ENCODE data around the gene DUOX2. TPM values are rescaled to one million over a fixed set of nuclear protein-coding genes. Genes with fewer than 3 reads are reported as not detected.

DUOX2 gene
- total RNA-seq, 4 donors from 2014 or later = 0.68 to 23.8 (median 1.9) TPM

DNA sequence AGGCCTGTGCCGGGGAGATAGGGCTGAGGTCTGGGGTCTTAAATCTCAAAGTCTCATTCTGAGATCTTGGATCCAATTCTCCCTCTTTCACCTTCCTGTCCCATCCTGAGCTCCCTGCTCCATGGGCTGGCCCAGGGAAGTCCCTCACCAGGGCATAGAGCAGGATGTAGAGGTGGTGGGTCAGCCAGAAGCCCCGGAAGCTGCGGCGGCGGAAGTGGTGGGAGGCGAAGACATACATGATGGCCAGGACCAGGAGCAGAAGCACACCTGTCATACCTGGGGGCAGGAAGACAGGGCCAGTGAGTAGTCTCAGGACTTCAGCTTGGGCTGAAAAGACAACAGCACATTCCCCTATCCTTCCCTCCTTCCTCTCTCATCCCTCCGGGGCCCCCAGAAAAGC, 16.5 kb downstream of the DUOX2 start:
- H3K4me3 ChIP-seq = no peak overlapping the region
- intact Hi-C loops (cut with DNase I; ENCODE audit: low total_unique reads) (no loop called here), in situ Hi-C loops (cut with MboI; ENCODE audit: low pct_ligation_motif_present in 1 of 4, low pct_unique_long_range_greater_than_20kb in 1 of 4, low sequenced_read_pairs in 3 of 4) (no loop called here)
- WGBS, 2 donors (ENCODE audit: low coverage in 1 of 2) = 97% methylated on average over 7 of the region's 7 CpGs; no CpG with 5 or more reads in 1 of the 2 donors
- TF ChIP-seq POLR2AphosphoS5 (IDR thresholded peaks at IDR 0.05) = no peak
- TF ChIP-seq POLR2A (IDR thresholded peaks at IDR 0.05) = no peak
- TF ChIP-seq, protein P1, sequence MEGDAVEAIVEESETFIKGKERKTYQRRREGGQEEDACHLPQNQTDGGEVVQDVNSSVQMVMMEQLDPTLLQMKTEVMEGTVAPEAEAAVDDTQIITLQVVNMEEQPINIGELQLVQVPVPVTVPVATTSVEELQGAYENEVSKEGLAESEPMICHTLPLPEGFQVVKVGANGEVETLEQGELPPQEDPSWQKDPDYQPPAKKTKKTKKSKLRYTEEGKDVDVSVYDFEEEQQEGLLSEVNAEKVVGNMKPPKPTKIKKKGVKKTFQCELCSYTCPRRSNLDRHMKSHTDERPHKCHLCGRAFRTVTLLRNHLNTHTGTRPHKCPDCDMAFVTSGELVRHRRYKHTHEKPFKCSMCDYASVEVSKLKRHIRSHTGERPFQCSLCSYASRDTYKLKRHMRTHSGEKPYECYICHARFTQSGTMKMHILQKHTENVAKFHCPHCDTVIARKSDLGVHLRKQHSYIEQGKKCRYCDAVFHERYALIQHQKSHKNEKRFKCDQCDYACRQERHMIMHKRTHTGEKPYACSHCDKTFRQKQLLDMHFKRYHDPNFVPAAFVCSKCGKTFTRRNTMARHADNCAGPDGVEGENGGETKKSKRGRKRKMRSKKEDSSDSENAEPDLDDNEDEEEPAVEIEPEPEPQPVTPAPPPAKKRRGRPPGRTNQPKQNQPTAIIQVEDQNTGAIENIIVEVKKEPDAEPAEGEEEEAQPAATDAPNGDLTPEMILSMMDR (IDR thresholded peaks at IDR 0.05) = no peak
- TF ChIP-seq EP300 (IDR thresholded peaks at IDR 0.05; ENCODE audit: low read depth) = no peak
- no peaks in the 10 kb centered on the region for H3K4me1 ChIP-seq
- no peak overlapping the region for H3K27ac ChIP-seq
- no peaks in the 10 kb centered on the region for H3K9me3 ChIP-seq
- no peaks in the 10 kb centered on the region for H3K27me3 ChIP-seq
- H3K36me3 ChIP-seq = no peaks in the 10 kb centered on the region
- DNase-seq = no peak

DNA sequence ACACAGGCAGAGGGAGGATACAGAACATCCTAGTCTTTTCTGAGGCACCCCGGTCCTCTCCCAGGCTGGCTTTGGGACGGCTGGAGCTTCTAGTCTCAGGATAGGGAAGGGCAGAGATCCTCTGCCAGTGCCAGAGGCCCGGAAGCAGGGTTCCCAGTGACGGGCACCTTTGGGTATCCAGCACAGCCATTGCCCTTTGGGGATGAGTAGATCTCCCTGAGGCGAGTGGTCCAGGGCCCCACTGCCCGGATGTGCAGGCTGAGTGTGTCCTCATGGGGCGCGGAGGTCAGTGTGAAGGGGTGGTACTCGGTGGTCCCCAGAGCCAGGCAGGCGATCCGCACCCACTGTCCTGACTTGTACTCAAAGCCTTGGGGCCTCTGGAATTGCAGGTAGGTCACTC, 18.3 kb downstream of the DUOX2 start:
- Histone ChIP-seq H3K9me3 (no peaks in the 10 kb centered on the region), H3K27me3 (no peaks in the 10 kb centered on the region), H3K36me3 (no peaks in the 10 kb centered on the region), H3K27ac (no peak overlapping the region), H3K4me3 (no peak overlapping the region), H3K4me1 (no peaks in the 10 kb centered on the region)
- intact Hi-C loops (cut with DNase I; ENCODE audit: low total_unique reads) = no loop called here
- in situ Hi-C loops (cut with MboI; ENCODE audit: low pct_ligation_motif_present in 1 of 4, low pct_unique_long_range_greater_than_20kb in 1 of 4, low sequenced_read_pairs in 3 of 4) = no loop called here
- DNase-seq = no peak
- 86% methylated on average over 11 of the region's 11 CpGs; no CpG with 5 or more reads in 1 of the 2 donors for WGBS, 2 donors (ENCODE audit: low coverage in 1 of 2)
- TF ChIP-seq POLR2AphosphoS5 (IDR thresholded peaks at IDR 0.05) (no peak), POLR2A (IDR thresholded peaks at IDR 0.05) (no peak), EP300 (IDR thresholded peaks at IDR 0.05; ENCODE audit: low read depth) (no peak)
- TF ChIP-seq, protein P1 (IDR thresholded peaks at IDR 0.05) = no peak

DNA sequence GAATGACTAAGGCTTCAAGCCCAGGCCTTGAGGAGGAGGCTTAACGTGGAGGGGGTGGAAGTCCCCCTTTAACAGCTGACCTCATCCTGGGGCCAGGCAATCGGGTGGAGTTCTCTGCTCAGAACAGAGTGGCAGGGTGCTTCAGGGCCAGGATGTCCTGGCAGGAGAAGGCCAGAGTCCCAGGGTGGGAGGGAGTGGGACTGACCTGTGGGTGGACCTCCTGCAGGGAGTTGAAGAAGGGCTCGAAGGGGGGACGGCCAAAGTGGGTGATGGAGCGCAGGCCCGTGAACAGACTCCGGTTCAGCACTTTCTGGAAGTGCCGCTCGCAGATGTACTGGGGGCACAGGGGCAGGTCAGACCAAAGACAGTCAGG, 19.6 kb downstream of the DUOX2 start:
- Histone ChIP-seq H3K36me3 (no peaks in the 10 kb centered on the region), H3K4me1 (no peaks in the 10 kb centered on the region), H3K4me3 (no peak overlapping the region), H3K27ac (no peak overlapping the region), H3K27me3 (no peaks in the 10 kb centered on the region), H3K9me3 (no peaks in the 10 kb centered on the region)
- no peak for DNase-seq
- TF ChIP-seq POLR2AphosphoS5 (IDR thresholded peaks at IDR 0.05) = no peak
- TF ChIP-seq, protein P1 (IDR thresholded peaks at IDR 0.05) = no peak
- TF ChIP-seq POLR2A (IDR thresholded peaks at IDR 0.05) = no peak
- TF ChIP-seq EP300 (IDR thresholded peaks at IDR 0.05; ENCODE audit: low read depth) = no peak
- intact Hi-C loops (cut with DNase I; ENCODE audit: low total_unique reads) = no loop called here
- in situ Hi-C loops (cut with MboI; ENCODE audit: low pct_ligation_motif_present in 1 of 4, low pct_unique_long_range_greater_than_20kb in 1 of 4, low sequenced_read_pairs in 3 of 4) = no loop called here
- WGBS, 2 donors (ENCODE audit: low coverage in 1 of 2) = 86% methylated on average over 9 of the region's 9 CpGs; no CpG with 5 or more reads in 1 of the 2 donors

DNA sequence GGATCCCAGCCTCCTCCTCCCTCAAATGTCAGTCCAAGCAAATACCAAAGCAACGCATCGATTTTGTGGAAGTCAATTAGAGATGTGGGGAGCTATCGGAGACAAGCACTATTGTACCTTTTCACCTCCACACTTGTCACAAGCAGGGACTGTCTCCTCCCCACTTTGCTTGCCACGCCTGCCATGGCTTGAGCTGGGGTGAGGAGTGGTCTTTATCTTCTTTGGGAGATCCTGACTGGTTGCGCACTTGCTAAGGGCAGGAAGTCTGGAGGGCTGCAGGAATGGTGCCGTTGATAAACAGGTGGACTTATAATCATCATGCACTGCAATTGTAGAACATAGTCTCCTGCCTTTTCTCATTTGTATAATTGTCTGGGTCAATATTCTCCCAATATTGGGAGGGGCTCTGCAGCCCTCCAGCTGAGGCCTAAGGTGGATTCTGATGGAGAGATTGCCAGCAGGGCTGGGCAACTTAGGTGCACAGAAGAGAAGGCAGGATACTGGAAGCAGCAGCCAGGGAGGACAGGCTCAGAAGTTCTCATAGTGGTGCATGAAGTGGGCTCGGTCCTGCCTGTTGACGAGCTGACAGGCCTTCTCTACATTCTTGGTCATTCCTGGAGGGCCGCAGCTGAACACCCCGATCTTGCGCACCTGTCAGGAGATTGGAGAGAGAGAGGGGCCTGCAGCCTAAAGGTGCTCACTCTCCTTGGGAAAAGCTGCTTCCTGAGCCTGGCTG, 20.2 kb downstream of the DUOX2 start:
- Histone ChIP-seq H3K27me3 (no peaks in the 10 kb centered on the region), H3K4me3 (no peak overlapping the region), H3K27ac (no peak overlapping the region), H3K9me3 (no peaks in the 10 kb centered on the region), H3K36me3 (no peaks in the 10 kb centered on the region), H3K4me1 (no peaks in the 10 kb centered on the region)
- TF ChIP-seq POLR2A (IDR thresholded peaks at IDR 0.05) (no peak), EP300 (IDR thresholded peaks at IDR 0.05; ENCODE audit: low read depth) (no peak), POLR2AphosphoS5 (IDR thresholded peaks at IDR 0.05) (no peak)
- in situ Hi-C loops (cut with MboI; ENCODE audit: low pct_ligation_motif_present in 1 of 4, low pct_unique_long_range_greater_than_20kb in 1 of 4, low sequenced_read_pairs in 3 of 4) = no loop called here
- intact Hi-C loops (cut with DNase I; ENCODE audit: low total_unique reads) = no loop called here
- DNase-seq = no peak
- WGBS, 2 donors (ENCODE audit: low coverage in 1 of 2) = 80 to 94% methylated on average over 2 to 11 of the region's 11 CpGs

All from transverse colon (tissue), 4 donors.